Astrocyte of the hippocampus (primary cell): ENCODE data around the gene CRYBA4.

Source experiments
- DNase-seq: peaks from one replicate; pipeline ENCODE4 v3.0.0; 2011; ENCODE audit warnings: low read depth, low spot score

Gene CRYBA4

GRCh38 chr22:26621663-26622062, at the start of gene CRYBA4:
Gene CRYBA4 (plus strand): TSS chr22:26621963. CDS start chr22:26622597, 634 bp downstream.
- DNase-seq, result no peak

DNA sequence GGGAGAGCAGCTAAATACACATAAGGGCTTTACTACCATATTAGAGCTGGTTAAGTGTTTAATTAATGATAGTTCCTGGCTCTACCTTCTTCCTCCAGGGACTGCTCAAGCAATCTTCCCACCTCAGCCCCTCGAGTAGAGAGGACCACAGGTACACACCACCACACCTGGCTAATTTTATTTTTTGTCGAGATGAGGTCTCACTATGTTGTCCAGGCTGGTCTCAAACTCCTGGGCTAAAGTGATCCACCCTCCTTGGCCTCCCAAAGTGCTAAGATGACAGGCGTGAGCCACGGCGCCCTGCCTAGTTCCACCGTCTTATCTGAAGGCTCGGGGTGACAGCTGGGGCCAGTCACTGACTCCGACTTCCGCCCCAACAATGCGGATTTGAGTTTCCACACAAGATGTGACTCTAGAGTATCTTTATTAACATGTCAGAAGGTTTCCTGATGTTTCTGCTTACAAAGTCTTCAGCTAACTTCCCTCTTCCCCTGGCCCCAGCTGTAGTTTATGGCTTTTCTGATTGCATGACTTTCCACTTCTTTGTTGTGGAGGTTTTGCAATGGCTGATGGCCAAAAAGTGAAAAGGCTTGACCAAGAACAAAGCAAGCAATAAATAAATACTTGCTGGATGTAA, 48.6 kb upstream of the CRYBA4 start:
- DNase-seq, result peak; percentile 57

DNA sequence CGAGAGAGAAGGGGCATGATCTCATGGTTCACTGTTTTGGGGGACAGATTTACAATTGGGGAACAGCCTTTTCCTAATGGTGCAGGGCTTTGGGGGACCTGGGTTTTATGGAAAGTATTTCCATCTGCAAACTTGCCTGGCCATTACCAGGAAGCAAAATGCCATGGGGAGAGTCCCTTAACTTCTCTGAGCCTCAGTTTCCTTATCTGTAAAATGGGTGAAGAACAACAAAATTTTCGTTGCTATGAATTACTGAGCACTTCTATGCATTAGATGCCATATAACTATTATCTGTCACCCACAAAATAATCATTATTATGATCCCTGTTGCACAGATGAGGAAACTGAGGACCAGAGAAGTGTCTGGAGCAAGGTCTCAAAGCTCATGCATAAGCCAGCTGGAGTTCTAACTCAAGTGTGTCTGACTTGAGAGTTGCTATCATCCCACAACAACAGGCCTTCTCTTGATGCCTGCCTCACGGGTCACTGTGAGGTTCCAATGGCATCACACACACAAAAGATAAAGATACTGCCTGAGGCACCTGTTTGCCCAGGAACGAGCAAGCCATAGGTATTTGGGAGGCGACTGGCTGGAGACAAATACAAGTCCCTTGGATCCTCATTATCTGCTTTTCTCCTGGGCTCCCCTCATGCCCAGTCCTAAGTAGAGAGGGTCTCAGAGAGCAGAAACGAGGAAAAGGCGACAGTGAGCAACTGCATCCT, 47.6 kb upstream of the CRYBA4 start:
- DNase-seq, result no peak

GRCh38 chr22:26576026-26576680, 45.6 kb upstream of the CRYBA4 start:
- peak; percentile 28 for DNase-seq

- no peak for DNase-seq
These were observed 44.7 kb upstream of the CRYBA4 start for GRCh38 chr22:26577081-26577480.

DNA sequence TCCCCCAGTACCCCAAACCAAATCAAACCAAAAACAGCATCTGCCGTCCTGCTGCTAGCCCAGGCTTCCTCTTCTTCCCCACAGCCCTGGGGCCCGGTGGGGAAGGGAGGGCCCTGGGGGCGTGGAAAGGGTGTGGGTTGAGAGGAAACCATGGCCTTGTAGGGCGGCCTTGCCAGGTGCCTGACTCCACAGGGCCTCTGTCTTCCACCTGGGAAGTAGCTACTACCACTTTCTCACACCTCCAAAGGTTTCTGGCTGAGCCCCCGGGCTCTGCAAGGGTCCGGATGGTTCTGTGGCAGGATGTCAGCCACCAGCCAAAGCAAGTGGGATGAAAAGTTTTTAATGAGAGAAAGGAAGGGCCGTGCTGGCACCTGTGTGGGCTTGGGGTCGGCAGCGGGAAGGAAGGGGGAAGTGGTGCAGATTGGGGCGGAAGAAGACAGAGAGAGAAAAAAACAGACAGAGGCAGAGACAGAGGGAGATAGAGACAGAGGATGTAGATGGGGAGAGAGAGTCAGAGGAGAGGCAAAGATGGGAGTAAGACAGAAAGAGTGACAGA, 42.4 kb upstream of the CRYBA4 start:
- no peak for DNase-seq

DNA sequence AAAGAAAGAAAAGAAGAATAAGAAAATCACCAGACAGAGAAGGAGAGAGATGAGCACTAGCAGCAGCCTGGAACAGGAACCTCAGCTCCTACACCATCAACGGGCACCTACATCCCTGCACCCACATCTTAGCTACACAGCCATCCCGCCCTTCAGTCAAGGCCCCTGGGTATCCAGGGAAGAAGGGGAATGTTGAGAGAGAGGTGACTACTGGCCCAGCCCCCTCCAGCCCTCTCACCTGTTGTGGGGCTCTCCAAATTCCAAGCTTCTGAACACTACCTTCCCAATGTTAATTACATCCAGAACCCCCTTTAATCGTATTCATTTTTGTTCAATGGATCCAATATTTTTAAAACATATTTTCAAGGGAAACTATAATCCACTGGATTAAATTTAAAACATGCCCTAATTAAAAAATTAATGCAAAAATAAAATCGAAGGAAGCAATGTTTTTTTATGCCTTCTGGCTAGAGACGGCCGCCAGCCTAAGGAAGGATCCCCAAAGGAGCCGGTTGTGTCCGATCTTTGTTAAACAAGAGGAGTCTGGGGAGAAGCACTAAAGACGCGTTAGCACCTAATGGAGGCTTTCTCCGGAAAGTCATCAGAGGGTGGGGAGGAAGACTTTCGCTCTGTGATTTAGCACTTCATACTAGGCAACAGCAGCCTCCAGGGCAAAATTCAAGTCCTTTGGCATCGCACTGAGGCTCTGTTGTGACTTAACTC, 41.4 kb upstream of the CRYBA4 start:
- DNase-seq, result no peak

DNA sequence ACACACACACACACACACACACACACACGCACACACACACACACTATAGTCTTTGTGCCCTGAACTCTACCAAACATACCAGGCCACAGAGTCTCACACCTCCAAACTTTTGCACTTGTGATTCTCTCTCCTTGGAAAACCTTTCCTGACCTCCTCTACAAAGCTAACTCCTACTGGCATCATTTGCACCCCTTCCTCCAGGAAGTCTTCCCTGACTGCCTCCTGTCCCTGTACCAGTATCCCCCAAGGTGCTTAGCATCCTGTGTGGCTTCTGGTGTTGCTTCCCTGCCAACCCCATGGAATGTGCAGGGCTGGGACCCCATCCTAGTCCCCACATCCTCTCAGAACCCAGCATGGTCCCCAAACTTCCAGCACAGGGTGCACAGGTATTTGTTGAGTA, 40.7 kb upstream of the CRYBA4 start:
- no peak for DNase-seq

DNA sequence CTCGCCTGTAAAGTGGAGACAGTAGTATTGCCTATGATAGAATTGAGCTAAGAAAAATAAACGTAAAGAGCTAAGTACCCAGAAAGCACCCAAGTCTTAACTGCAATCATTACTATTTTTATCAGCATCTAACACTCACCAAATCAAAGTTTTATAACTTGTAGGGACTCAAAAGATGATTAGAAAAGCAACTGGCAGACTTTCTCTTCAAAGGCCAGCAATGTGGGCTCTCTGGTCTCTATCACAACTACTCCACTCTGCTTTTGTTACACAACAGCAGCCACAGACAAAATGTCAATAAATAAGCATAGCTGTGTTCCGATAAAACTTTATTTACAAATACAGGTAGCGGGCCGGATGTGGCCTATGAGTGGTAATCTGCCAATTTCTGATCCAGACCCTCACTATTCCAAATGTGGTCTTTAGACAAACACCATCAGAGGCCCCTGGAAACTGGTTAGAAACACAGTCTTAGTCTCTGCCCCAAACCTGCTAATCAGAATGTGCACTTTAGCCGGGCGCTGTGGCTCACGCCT, 40.1 kb upstream of the CRYBA4 start:
- DNase-seq, result no peak

- no peak for DNase-seq
These were observed 37.8 kb upstream of the CRYBA4 start for GRCh38 chr22:26584010-26584409.

DNA sequence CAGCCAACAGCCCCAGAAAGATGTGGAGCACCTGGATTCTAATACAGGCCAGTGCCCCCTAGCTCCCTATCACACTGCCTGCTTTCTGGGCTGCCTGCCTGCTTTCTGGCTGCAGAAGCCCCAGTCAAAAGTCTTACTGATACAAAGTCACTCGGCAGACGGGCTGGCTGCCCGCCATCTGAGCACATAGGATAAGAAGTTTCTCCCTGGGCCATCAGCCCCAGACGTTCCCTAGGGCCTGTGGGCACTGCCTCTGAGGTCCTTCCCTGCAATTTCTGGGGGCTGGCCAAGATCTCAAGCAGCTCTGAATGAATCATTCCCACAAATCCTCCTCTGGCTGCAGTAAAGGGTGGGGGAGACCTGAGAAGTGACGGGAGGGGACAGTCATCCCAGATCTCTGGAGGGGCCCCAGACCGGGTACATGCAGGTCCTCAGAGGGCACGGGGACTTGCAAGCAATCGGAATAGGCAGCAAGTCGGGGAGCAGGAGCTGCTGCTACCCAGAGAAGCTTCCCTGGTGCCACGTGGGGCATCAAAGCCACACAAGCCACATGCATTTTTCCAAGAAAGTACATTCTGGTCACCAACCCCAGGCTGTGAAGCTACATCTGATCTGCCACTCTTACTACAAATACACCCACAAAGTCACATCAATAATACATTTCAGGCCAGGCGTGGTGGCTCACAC, 36.5 kb upstream of the CRYBA4 start:
- peak; percentile 92 for DNase-seq

- no peak for DNase-seq
These were observed 35.0 kb upstream of the CRYBA4 start for GRCh38 chr22:26586556-26587325.

- DNase-seq, result no peak
These were observed 33.7 kb upstream of the CRYBA4 start for GRCh38 chr22:26587991-26588613.

DNA sequence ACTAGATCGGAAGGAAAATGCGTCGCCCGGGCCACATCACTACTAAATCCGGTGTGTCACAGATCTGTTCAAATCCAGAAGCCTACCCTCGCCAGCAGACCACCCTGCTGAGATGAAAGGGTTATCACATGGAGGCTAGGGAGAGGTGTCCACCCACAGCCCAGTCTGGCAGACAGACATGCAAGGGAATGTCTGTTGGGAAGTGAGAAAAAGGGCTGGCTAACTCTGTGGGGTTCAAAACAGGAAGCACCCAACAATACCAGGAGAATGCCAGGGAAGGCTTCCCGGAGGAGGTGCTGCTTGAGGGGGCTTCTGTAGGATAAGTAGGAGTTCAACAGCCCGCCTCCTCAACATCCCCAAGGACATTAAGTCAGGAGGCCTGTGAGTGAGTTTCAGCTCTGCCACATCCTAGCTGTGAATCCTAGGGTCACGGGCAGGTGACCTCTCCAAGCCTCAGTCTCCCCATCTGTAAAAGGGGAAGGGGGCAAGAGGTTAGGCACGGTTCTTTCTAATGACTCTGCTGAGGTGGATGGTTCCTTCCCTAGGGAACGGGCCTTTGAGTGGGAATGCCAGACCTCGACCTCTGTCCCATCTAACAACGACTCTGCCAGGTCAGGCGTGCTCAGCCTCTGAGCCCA, 32.9 kb upstream of the CRYBA4 start:
- DNase-seq, result no peak

GRCh38 chr22:26589367-26589844, 32.4 kb upstream of the CRYBA4 start:
- peak; percentile 47 for DNase-seq

DNA sequence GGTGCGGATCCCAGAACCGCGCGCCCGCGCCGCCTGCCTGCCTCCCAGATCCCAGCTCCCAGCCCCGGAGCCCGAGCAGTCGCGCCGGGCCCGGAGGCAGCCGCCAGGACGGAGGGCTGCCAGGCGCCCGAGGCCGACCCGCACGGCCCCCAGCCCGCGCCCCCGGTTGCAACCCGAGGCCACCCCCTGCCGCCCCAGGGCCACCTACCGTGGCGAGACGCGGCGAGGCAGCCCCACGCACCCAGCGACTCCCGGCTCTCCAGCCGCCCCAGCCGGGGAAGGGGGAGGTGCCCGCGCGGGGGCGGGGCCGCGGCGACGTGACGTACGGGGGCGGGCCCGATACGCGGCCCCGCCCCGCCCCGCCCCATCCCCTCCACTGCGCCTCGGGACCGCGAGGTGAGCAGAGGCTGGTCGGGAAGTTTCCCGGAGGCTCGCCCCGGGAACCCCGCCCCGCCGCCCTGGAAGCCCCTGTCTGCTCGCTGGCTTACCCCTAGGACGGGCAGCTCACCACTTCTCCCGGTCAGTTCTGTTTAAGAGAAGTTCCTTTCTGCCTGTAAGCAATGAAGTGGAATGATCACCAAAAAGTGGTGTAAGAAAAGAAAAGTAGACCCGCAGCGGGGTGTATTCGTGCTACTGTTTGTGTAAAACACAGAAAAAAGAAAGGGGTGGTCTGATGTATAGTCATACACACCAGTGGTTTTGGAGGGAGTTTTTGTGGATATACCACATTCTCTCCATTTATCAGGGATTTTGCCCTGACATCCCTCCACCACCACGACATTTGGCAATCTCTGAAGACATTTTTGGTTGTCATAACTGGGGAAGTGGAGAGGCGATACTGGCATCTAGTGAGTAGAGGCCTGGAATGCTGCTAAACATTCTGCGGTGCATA, 31.7 kb upstream of the CRYBA4 start, which contains the start of gene TPST2:
TPST2 (minus strand) TSS at position 288 of the 892 bp plus-strand sequence. CDS start 48,502 bp downstream, outside the sequence.
- peak; percentile 94 for DNase-seq

GRCh38 chr22:26592421-26592891, 29.3 kb upstream of the CRYBA4 start:
- no peak for DNase-seq

DNA sequence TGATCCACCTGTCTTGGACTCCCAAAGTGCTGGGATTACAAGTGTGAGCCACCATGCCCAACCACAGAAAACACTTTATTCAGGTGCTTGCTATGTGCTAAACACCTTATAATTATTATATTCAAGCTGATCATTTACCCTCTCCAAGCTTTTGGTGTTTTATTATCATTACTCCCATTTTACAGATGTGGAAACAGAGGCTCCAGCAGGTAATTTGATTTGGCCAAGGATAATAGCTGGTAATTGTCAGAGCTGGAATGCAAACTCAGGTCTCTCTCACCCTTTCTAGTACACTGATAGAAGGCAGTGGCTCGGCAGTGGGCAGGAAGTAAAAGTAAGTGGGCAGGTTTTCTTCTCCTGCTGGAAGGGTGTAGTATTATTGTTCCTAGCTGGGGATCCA, 28.0 kb upstream of the CRYBA4 start:
- DNase-seq, result no peak
